H9 (cell line): ENCODE results near the gene TBC1D13. TPM values are rescaled to one million over a fixed set of nuclear protein-coding genes. Genes with fewer than 3 reads are reported as not detected.

Experiments
- DNase-seq: peaks from one replicate; pipeline ENCODE4 v3.0.0-alpha.2; 2017
- H2AFZ ChIP-seq: one replicate; pipeline ENCODE4 v1.6.1; 2013; ENCODE audit warnings: mild to moderate bottlenecking, low read length, control low read depth, moderate library complexity
- H2AK5ac ChIP-seq: 2 replicates; pipeline ENCODE4 v1.6.1; 2013; ENCODE audit warnings: low read length, control low read depth, mixed read lengths; ENCODE audit not compliant: insufficient read length
- H2BK120ac ChIP-seq: one replicate; pipeline ENCODE4 v1.6.1; 2013; ENCODE audit warnings: low read depth, mild to moderate bottlenecking, low read length, control low read depth, inconsistent platforms; ENCODE audit not compliant: poor library complexity, severe bottlenecking
- H2BK12ac ChIP-seq: 2 replicates; pipeline ENCODE4 v1.6.1; 2013; ENCODE audit warnings: low read length, control low read depth, mixed read lengths, low read depth; ENCODE audit not compliant: insufficient read length
- H2BK15ac ChIP-seq: 2 replicates; pipeline ENCODE4 v1.6.1; 2013; ENCODE audit warnings: low read depth, low read length, control low read depth
- H2BK20ac ChIP-seq: one replicate; pipeline ENCODE4 v1.6.1; 2013; ENCODE audit warnings: low read depth, mild to moderate bottlenecking, low read length, control low read depth, inconsistent platforms; ENCODE audit not compliant: poor library complexity, severe bottlenecking
- H2BK5ac ChIP-seq: 2 replicates; pipeline ENCODE4 v1.6.1; 2013; ENCODE audit warnings: low read length, control low read depth, mixed read lengths; ENCODE audit not compliant: insufficient read length
- H3K14ac ChIP-seq: 2 replicates; pipeline ENCODE4 v1.6.1; 2013; ENCODE audit warnings: low read length, control low read depth; ENCODE audit not compliant: insufficient read depth
- H3K18ac ChIP-seq: 2 replicates; pipeline ENCODE4 v1.6.1; 2013; ENCODE audit warnings: low read depth, mild to moderate bottlenecking, mixed read lengths, low read length, control low read depth; ENCODE audit not compliant: insufficient read length
- H3K23ac ChIP-seq: 2 replicates; pipeline ENCODE4 v1.6.1; 2013; ENCODE audit warnings: low read length, control low read depth, mixed read lengths, low read depth; ENCODE audit not compliant: insufficient read length
- H3K23me2 ChIP-seq: 2 replicates; pipeline ENCODE4 v1.6.1; 2013; ENCODE audit warnings: low read depth, mild to moderate bottlenecking, mixed read lengths, low read length, control low read depth; ENCODE audit not compliant: insufficient read length, poor library complexity, severe bottlenecking
- H3K27ac ChIP-seq: 2 replicates; pipeline ENCODE4 v1.5.1; 2013; ENCODE audit warnings: low read length, control low read depth, mixed read lengths, low read depth; ENCODE audit not compliant: insufficient read length
- H3K27me3 ChIP-seq: 2 replicates; pipeline ENCODE4 v1.6.1; 2013; ENCODE audit warnings: low read length, control low read depth, inconsistent platforms; ENCODE audit not compliant: insufficient read depth
- H3K4ac ChIP-seq: 2 replicates; pipeline ENCODE4 v1.6.1; 2013; ENCODE audit warnings: low read depth, mild to moderate bottlenecking, control low read depth, inconsistent platforms, low read length, moderate library complexity
- H3K4me1 ChIP-seq: 2 replicates; pipeline ENCODE4 v1.6.1; 2013; ENCODE audit warnings: low read length, control low read depth, inconsistent platforms; ENCODE audit not compliant: insufficient read depth
- H3K4me2 ChIP-seq: 2 replicates; pipeline ENCODE4 v1.6.1; 2013; ENCODE audit warnings: low read length, control low read depth, mixed read lengths; ENCODE audit not compliant: insufficient read length, insufficient read depth
- H3K56ac ChIP-seq: 2 replicates; pipeline ENCODE4 v1.6.1; 2013; ENCODE audit warnings: low read depth, mild to moderate bottlenecking, mixed read lengths, low read length, control low read depth; ENCODE audit not compliant: insufficient read length
- H3K79me1 ChIP-seq: 2 replicates; pipeline ENCODE4 v1.6.1; 2013; ENCODE audit warnings: low read depth, mild to moderate bottlenecking, moderate library complexity, low read length, control low read depth, inconsistent platforms; ENCODE audit not compliant: insufficient read depth, poor library complexity, severe bottlenecking
- H3K79me2 ChIP-seq: 2 replicates; pipeline ENCODE4 v1.6.1; 2013; ENCODE audit warnings: low read length, control low read depth, inconsistent platforms; ENCODE audit not compliant: insufficient read depth
- H3K9ac ChIP-seq: 2 replicates; pipeline ENCODE4 v1.6.1; 2013; ENCODE audit warnings: low read length, control low read depth, mixed read lengths; ENCODE audit not compliant: insufficient read length; ENCODE audit errors: extremely low read depth
- H3K9me3 ChIP-seq: one replicate; pipeline ENCODE4 v1.6.1; 2013; ENCODE audit warnings: low read depth, low read length, inconsistent platforms; ENCODE audit not compliant: control insufficient read depth
- H3T11ph ChIP-seq: one replicate; pipeline ENCODE4 v1.6.1; 2013; ENCODE audit warnings: mild to moderate bottlenecking, low read length, control low read depth, inconsistent platforms
- H4K20me1 ChIP-seq: one replicate; pipeline ENCODE4 v1.6.1; 2013; ENCODE audit not compliant: control insufficient read depth, insufficient read length, insufficient read depth
- H4K5ac ChIP-seq: 2 replicates; pipeline ENCODE4 v1.6.1; 2013; ENCODE audit warnings: low read depth, mild to moderate bottlenecking, mixed read lengths, low read length, control low read depth; ENCODE audit not compliant: insufficient read length
- H4K8ac ChIP-seq: replicated peaks from 2 replicates; pipeline ENCODE4 v1.6.1; 2013; ENCODE audit warnings: low read length, control low read depth, mixed read lengths, low read depth; ENCODE audit not compliant: insufficient read length
- H4K91ac ChIP-seq: 2 replicates; pipeline ENCODE4 v1.6.1; 2013; ENCODE audit warnings: low read depth, mild to moderate bottlenecking, moderate library complexity, mixed read lengths, low read length, control low read depth; ENCODE audit not compliant: insufficient read length
- H3K27ac Mint-ChIP-seq, 3 experiments: 2 replicates in 2 of 3; 3 replicates in 1 of 3; pipeline ENCODE4 v1.8.0; 2020 to 2021; ENCODE audit warnings: mixed read lengths in 3 of 3, mild to moderate bottlenecking in 1 of 3, moderate library complexity in 1 of 3
- H3K27me3 Mint-ChIP-seq: 2 replicates; pipeline ENCODE4 v1.8.0; 2021; ENCODE audit warnings: low read depth, mild to moderate bottlenecking, moderate library complexity, mixed read lengths
- H3K36me3 Mint-ChIP-seq, 3 experiments: 2 replicates in 2 of 3; 3 replicates in 1 of 3; pipeline ENCODE4 v1.8.0; 2020 to 2021; ENCODE audit warnings: low read depth in 3 of 3, mixed read lengths in 3 of 3; ENCODE audit not compliant: insufficient read depth in 1 of 3
- H3K4me1 Mint-ChIP-seq, 2 experiments: 2 replicates each; pipeline ENCODE4 v1.8.0; 2020; ENCODE audit warnings: mixed read lengths in 2 of 2
- H3K4me3 Mint-ChIP-seq, 2 experiments: 2 replicates in 1 of 2; 3 replicates in 1 of 2; pipeline ENCODE4 v1.8.0; 2020 to 2021; ENCODE audit warnings: mild to moderate bottlenecking in 2 of 2, mixed read lengths in 2 of 2, moderate library complexity in 1 of 2
- H3K9me3 Mint-ChIP-seq, 2 experiments: 2 replicates in 1 of 2; 3 replicates in 1 of 2; pipeline ENCODE4 v1.8.0; 2020; ENCODE audit warnings: mild to moderate bottlenecking in 2 of 2, mixed read lengths in 2 of 2, moderate library complexity in 1 of 2
- CTCF ChIP-seq: fragments of 200-600 bp; sonication (generic); conservative IDR thresholded peaks from 3 replicates; pipeline ENCODE4 v1.8.0; 2021; ENCODE audit warnings: antibody characterized with exemption, mild to moderate bottlenecking
- whole genome bisulfite sequencing: extraction: QIAGEN DNeasy Blood & Tissue Kit; methylation state at CpG from one replicate; pipeline ENCODE4 v1.1.7; 2013; ENCODE audit warnings: missing lambda C conversion rate, low lambda C conversion rate, mixed read lengths; ENCODE audit not compliant: insufficient read length; ENCODE audit errors: extremely low coverage; 5-methylcytosine and 5-hydroxymethylcytosine counted together
- total RNA-seq: library from RNA; stranded (reverse); gene quantifications from 2 replicates; pipeline ENCODE4 v1.2.1, GENCODE V29; 2021

TBC1D13 gene
- total RNA-seq, 1 experiment from 2014 or later = 27.3 TPM

- H3T11ph ChIP-seq = no peak overlapping the region
- TF ChIP-seq CTCF = no peak
- no peak overlapping the region for H3K27ac ChIP-seq
- no peak overlapping the region for H4K5ac ChIP-seq
- H3K27me3 ChIP-seq = no peaks in the 10 kb centered on the region
- peaks cover 4% of the 10 kb centered on the region for H3K79me1 ChIP-seq
- no CpG with 5 or more reads among the region's 19 CpGs for WGBS
- H2BK12ac ChIP-seq = no peak overlapping the region
- no peak overlapping the region for H3K4ac ChIP-seq
- H3K4me2 ChIP-seq = no peak overlapping the region
- no peak overlapping the region for H4K8ac ChIP-seq
- H3K23ac ChIP-seq = no peak overlapping the region
- no peak overlapping the region for H3K56ac ChIP-seq
- H2AFZ ChIP-seq = no peak overlapping the region
- H3K4me1 Mint-ChIP-seq = peaks cover 10 to 15% of the 10 kb centered on the region in 2 experiments
- no peak overlapping the region for H2BK20ac ChIP-seq
- H3K79me2 ChIP-seq = no peaks in the 10 kb centered on the region
- no peak for DNase-seq
- H3K27me3 Mint-ChIP-seq = no peaks in the 10 kb centered on the region; the same call in 1 of the 2 replicates
- H2BK15ac ChIP-seq = no peak overlapping the region
- H3K18ac ChIP-seq = no peak overlapping the region
- H2BK5ac ChIP-seq = no peak overlapping the region
- H4K20me1 ChIP-seq = no peaks in the 10 kb centered on the region
- H4K91ac ChIP-seq = no peak overlapping the region
- no peaks in the 10 kb centered on the region for H3K9me3 Mint-ChIP-seq
- H2BK120ac ChIP-seq = no peak overlapping the region
- peaks cover 10% of the 10 kb centered on the region for H3K23me2 ChIP-seq
- H3K14ac ChIP-seq = no peak overlapping the region; the same call in 1 of the 2 replicates
- H3K9ac ChIP-seq = no peak overlapping the region
- H2AK5ac ChIP-seq = no peak overlapping the region
- peaks cover 34 to 74% (median 72%) of the 10 kb centered on the region in 3 experiments; a peak in 6 of 7 replicates for H3K36me3 Mint-ChIP-seq
- no peaks in the 10 kb centered on the region for H3K9me3 ChIP-seq
- no peak overlapping the region for H3K27ac Mint-ChIP-seq
- H3K4me3 Mint-ChIP-seq = no peak overlapping the region
- H3K4me1 ChIP-seq = no peaks in the 10 kb centered on the region
These were observed 36.4 kb downstream of the TBC1D13 start for GRCh38 chr9:128823362-128823902.
